Measurements from ENCODE around the gene INTS11. TPM values are rescaled to one million over a fixed set of nuclear protein-coding genes. Genes with fewer than 3 reads are reported as not detected.
A peak's percentile ranks its signal among the peaks of the same experiment; 100 is the strongest.

The INTS11 gene
- total RNA-seq, 2 donors from 2014 or later, result 108 to 131 TPM

- peaks cover 8% of the 10 kb centered on the region for H3K4me1 Mint-ChIP-seq (ENCODE audit: low read depth)
- no peaks in the 10 kb centered on the region for H3K36me3 Mint-ChIP-seq (ENCODE audit: insufficient read depth in 2 of 2)
- no peaks in the 10 kb centered on the region for H3K9me3 Mint-ChIP-seq
- ATAC-seq (replicated peaks in 1 of 2), result no peak
- no peak overlapping the region for H3K4me3 Mint-ChIP-seq
- DNase-seq, result no peak
- H3K27me3 Mint-ChIP-seq (ENCODE audit: low read depth), result no peaks in the 10 kb centered on the region
- H3K27ac Mint-ChIP-seq, result no peak overlapping the region
Observed at GRCh38 chr1:1361982-1362423, 37.5 kb upstream of the INTS11 start.

GRCh38 chr1:1361233-1361981 is 36.9 kb upstream of the INTS11 start:
- Mint-ChIP-seq H3K9me3 (no peaks in the 10 kb centered on the region), H3K4me3 (no peak overlapping the region), H3K27me3 (ENCODE audit: low read depth) (no peaks in the 10 kb centered on the region), H3K27ac (no peak overlapping the region), H3K4me1 (ENCODE audit: low read depth) (peaks cover 8% of the 10 kb centered on the region), H3K36me3 (ENCODE audit: insufficient read depth in 2 of 2) (no peaks in the 10 kb centered on the region)
- no peak for DNase-seq
- ATAC-seq (replicated peaks in 1 of 2), result no peak

GRCh38 chr1:1360506-1361169 is 36.2 kb upstream of the INTS11 start:
- H3K36me3 Mint-ChIP-seq (ENCODE audit: insufficient read depth in 2 of 2), result no peaks in the 10 kb centered on the region
- H3K27me3 Mint-ChIP-seq (ENCODE audit: low read depth), result no peaks in the 10 kb centered on the region
- no peak overlapping the region for H3K27ac Mint-ChIP-seq
- H3K4me1 Mint-ChIP-seq (ENCODE audit: low read depth), result peaks cover 8% of the 10 kb centered on the region
- ATAC-seq (replicated peaks in 1 of 2) (no peak), DNase-seq (no peak)
- H3K4me3 Mint-ChIP-seq, result no peak overlapping the region
- no peaks in the 10 kb centered on the region for H3K9me3 Mint-ChIP-seq

GRCh38 chr1:1359664-1360468 is 35.4 kb upstream of the INTS11 start:
- Mint-ChIP-seq H3K27ac (no peak overlapping the region), H3K36me3 (ENCODE audit: insufficient read depth in 2 of 2) (no peaks in the 10 kb centered on the region), H3K9me3 (no peaks in the 10 kb centered on the region), H3K4me3 (no peak overlapping the region), H3K27me3 (ENCODE audit: low read depth) (no peaks in the 10 kb centered on the region), H3K4me1 (ENCODE audit: low read depth) (peaks cover 8% of the 10 kb centered on the region)
- DNase-seq, result no peak
- ATAC-seq (replicated peaks in 1 of 2), result no peak

- no peaks in the 10 kb centered on the region for H3K9me3 Mint-ChIP-seq
- peak overlapping the region; percentile 16 to 46 for H3K4me3 Mint-ChIP-seq
- ATAC-seq (replicated peaks in 1 of 2), result peak; percentile 21 to 43
- no peak overlapping the region for H3K27ac Mint-ChIP-seq
- H3K27me3 Mint-ChIP-seq (ENCODE audit: low read depth), result no peaks in the 10 kb centered on the region
- H3K36me3 Mint-ChIP-seq (ENCODE audit: insufficient read depth in 2 of 2), result no peaks in the 10 kb centered on the region
- DNase-seq, result no peak
- peaks cover 8% of the 10 kb centered on the region for H3K4me1 Mint-ChIP-seq (ENCODE audit: low read depth)
Observed at GRCh38 chr1:1359308-1359663, 34.8 kb upstream of the INTS11 start.

- H3K4me1 Mint-ChIP-seq (ENCODE audit: low read depth), result peaks cover 14% of the 10 kb centered on the region
- H3K27me3 Mint-ChIP-seq (ENCODE audit: low read depth), result no peaks in the 10 kb centered on the region
- H3K36me3 Mint-ChIP-seq (ENCODE audit: insufficient read depth in 2 of 2), result no peaks in the 10 kb centered on the region
- DNase-seq, result no peak
- H3K4me3 Mint-ChIP-seq, result peak within 1 kb of the TSS; percentile 16 to 59
- ATAC-seq (replicated peaks in 1 of 2), result peak; percentile 49 to 54
- no peaks in the 10 kb centered on the region for H3K9me3 Mint-ChIP-seq
- no peak within 1 kb of the TSS for H3K27ac Mint-ChIP-seq
Observed at GRCh38 chr1:1358433-1359271, 34.2 kb upstream of the INTS11 start, which contains the start of gene MXRA8. Gene MXRA8 (minus strand): TSS chr1:1358555. CDS start chr1:1358504, 51 bp downstream.

GRCh38 chr1:1357871-1358432 is 33.5 kb upstream of the INTS11 start:
- Mint-ChIP-seq H3K27ac (no peak overlapping the region), H3K36me3 (ENCODE audit: insufficient read depth in 2 of 2) (no peaks in the 10 kb centered on the region), H3K4me3 (peak overlapping the region; percentile 12 to 59), H3K9me3 (no peaks in the 10 kb centered on the region), H3K4me1 (ENCODE audit: low read depth) (peaks cover 14% of the 10 kb centered on the region), H3K27me3 (ENCODE audit: low read depth) (peaks cover 4% of the 10 kb centered on the region)
- ATAC-seq (replicated peaks in 1 of 2) (no peak), DNase-seq (no peak)

GRCh38 chr1:1356796-1357401 is 32.4 kb upstream of the INTS11 start:
- Mint-ChIP-seq H3K9me3 (no peaks in the 10 kb centered on the region), H3K27me3 (ENCODE audit: low read depth) (peaks cover 12% of the 10 kb centered on the region), H3K4me3 (no peak overlapping the region), H3K36me3 (ENCODE audit: insufficient read depth in 2 of 2) (no peaks in the 10 kb centered on the region), H3K4me1 (ENCODE audit: low read depth) (peaks cover 14% of the 10 kb centered on the region), H3K27ac (no peak overlapping the region)
- no peak for DNase-seq
- ATAC-seq (replicated peaks in 1 of 2), result peak in 1 of 2 donors; percentile 8

GRCh38 chr1:1356166-1356795 is 31.8 kb upstream of the INTS11 start:
- DNase-seq, result no peak
- H3K27ac Mint-ChIP-seq, result no peak overlapping the region
- peaks cover 14% of the 10 kb centered on the region for H3K4me1 Mint-ChIP-seq (ENCODE audit: low read depth)
- no peak overlapping the region for H3K4me3 Mint-ChIP-seq
- peaks cover 12% of the 10 kb centered on the region for H3K27me3 Mint-ChIP-seq (ENCODE audit: low read depth)
- no peaks in the 10 kb centered on the region for H3K36me3 Mint-ChIP-seq (ENCODE audit: insufficient read depth in 2 of 2)
- no peak for ATAC-seq (replicated peaks in 1 of 2)
- H3K9me3 Mint-ChIP-seq, result no peaks in the 10 kb centered on the region

- Mint-ChIP-seq H3K27ac (no peak overlapping the region), H3K27me3 (ENCODE audit: low read depth) (peaks cover 12% of the 10 kb centered on the region), H3K4me3 (no peak overlapping the region), H3K4me1 (ENCODE audit: low read depth) (peaks cover 14% of the 10 kb centered on the region), H3K9me3 (no peaks in the 10 kb centered on the region), H3K36me3 (ENCODE audit: insufficient read depth in 2 of 2) (no peaks in the 10 kb centered on the region)
- peak in 1 of 2 donors; percentile 31 for DNase-seq
- ATAC-seq (replicated peaks in 1 of 2), result peak; percentile 21 to 30
Observed at GRCh38 chr1:1355416-1355815, 31.0 kb upstream of the INTS11 start.

- ATAC-seq (replicated peaks in 1 of 2), result no peak
- H3K9me3 Mint-ChIP-seq, result no peaks in the 10 kb centered on the region
- no peak overlapping the region for H3K27ac Mint-ChIP-seq
- peaks cover 12% of the 10 kb centered on the region for H3K27me3 Mint-ChIP-seq (ENCODE audit: low read depth)
- H3K4me1 Mint-ChIP-seq (ENCODE audit: low read depth), result peaks cover 14% of the 10 kb centered on the region
- H3K36me3 Mint-ChIP-seq (ENCODE audit: insufficient read depth in 2 of 2), result no peaks in the 10 kb centered on the region
- peak overlapping the region; percentile 51 to 54 for H3K4me3 Mint-ChIP-seq
- DNase-seq, result no peak
Observed at GRCh38 chr1:1354271-1355247, 30.1 kb upstream of the INTS11 start.
